NCI-H2107 treated with DMSO at 0.1 percent for 48 hours (cell line): Measurements from ENCODE around the gene ATP5PB.

Source experiments
- DNase-seq: peaks from one replicate; lab custom pipeline; 2025; ENCODE audit not compliant: unreplicated experiment; lab: John Stamatoyannopoulos, UW

ATP5PB gene

GRCh38 chr1:111448918-111449702 lies at the start of gene ATP5PB, which contains the start of gene WDR77:
ATP5PB (plus strand) TSS chr1:111449464; CDS start chr1:111449542, 78 bp downstream.
WDR77 (minus strand) TSS chr1:111449256; CDS start chr1:111449169, 87 bp downstream.
- DNase-seq, result peak; percentile 99

DNA sequence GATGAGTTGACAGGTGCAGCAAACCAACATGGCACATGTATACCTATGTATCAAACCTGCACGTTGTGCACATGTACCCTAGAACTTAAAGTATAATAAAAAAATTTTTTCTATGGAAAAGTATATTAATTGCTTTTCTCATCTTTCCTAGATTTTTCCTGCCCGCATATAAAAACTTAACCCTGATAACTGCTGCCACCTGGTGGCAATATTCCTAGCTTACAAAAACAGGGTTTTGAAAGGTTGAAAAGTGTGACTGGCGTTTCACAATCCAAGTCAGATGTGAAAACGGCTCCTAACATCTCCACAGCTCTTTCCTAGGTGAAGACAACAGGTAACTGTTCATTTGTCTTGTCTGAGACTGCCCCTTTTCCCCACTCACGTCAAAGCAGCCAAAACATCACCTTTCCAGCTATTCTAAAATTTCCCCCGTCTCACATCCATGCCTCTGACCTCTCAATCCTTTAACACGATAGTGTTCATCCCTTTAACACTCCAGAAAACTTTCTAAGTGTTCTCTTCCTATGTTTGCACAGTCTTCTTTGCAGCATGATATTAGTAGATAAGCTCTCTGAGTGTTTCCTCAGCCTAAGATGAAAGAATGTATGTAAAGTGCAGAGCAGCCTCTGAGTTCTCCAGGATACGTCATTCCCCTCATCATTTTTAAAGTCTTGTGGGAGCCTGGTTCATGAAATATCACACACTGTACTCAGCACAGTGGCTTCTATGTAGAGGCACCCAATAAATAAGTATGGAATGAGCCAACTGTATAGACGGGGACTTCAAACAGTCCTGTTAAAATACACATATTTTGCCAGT lies 49.3 kb upstream of the ATP5PB start:
- DNase-seq, result peak; percentile 59

GRCh38 chr1:111402083-111402482 lies 47.2 kb upstream of the ATP5PB start:
- DNase-seq, result no peak

- DNase-seq, result no peak
These were observed 44.7 kb upstream of the ATP5PB start for GRCh38 chr1:111404588-111404987.

DNA sequence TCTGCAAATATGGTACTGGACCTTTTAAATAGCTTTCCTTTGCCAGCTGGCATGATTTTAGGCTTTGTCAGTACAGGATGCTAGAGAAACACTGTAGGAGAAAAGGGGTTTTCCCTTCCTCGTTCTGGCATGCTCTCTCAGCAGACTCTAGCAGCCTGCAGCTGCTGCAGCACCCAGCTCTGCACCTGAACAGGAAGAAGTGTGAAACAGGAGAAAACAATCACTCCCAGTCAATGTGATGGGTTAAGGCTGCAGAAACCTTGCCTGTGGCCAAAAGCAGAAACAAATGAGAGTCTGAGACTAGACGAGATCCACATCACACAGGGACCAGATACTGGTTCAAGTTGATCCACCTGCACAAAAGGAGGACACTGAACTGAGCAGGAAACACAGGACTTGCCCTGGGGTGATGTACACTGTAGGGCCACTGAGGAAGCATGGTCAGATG lies 42.9 kb upstream of the ATP5PB start:
- DNase-seq, result peak; percentile 43

GRCh38 chr1:111407301-111407700 lies 42.0 kb upstream of the ATP5PB start:
- no peak for DNase-seq

DNA sequence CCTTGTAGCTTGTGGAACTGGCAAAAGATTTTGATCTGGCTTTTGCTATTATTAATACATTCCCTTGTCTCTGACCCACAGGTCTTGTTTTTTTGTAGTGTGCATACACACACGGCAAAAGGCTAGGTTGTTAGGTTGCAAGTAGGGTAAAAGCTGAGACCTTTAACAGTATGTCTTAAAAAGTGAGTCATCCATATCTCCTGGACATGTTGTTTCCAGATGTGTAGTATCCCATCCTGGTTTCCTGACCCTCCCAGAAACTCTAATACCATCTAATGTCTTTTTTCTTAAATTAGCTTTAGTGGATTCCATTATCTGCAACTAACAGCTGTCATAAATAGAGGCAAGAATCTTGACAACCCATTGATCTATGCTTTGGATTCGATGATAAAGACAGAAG lies 36.4 kb upstream of the ATP5PB start:
- no peak for DNase-seq

DNA sequence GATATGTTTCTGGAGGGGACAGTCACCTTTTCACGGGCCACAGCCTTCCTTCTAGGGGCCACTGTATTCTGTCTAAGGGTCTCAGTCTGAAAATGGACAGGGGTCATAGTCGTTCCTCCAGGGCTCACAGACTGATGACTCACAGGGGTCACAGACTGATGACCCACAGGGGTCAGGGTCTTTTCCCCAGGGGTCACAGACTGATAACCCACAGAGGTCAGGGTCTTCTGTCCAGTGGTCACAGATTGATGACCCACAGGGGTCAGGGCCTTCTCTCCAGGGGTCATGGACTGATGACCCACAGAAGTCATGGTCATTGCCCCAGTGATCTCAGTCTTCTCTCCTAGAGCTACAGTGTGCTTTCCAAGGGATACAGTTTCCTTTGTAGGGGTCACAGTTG lies 34.5 kb upstream of the ATP5PB start:
- DNase-seq, result no peak

- no peak for DNase-seq
These were observed 33.8 kb upstream of the ATP5PB start for GRCh38 chr1:111415461-111415860.

DNA sequence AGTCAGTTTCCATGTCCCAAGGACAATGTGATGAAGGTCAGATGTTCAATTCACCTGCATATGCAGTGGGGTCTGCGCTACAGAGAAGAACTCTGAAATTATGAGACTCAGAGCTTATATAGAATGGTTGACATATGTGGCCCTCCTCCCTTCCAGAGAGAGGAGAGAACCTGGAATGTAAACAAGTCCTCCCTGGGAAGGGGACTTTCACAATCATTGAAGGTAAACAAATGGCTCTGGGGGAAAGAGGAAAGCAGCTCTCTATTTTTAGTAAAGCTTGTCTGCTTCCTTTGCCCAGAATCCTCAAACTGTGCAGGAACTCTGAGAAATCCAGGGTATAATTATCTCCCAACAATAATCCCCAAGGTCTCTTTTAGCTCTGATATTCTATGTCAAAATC lies 31.5 kb upstream of the ATP5PB start:
- DNase-seq, result no peak

GRCh38 chr1:111419037-111419436 lies 30.2 kb upstream of the ATP5PB start:
- no peak for DNase-seq

DNA sequence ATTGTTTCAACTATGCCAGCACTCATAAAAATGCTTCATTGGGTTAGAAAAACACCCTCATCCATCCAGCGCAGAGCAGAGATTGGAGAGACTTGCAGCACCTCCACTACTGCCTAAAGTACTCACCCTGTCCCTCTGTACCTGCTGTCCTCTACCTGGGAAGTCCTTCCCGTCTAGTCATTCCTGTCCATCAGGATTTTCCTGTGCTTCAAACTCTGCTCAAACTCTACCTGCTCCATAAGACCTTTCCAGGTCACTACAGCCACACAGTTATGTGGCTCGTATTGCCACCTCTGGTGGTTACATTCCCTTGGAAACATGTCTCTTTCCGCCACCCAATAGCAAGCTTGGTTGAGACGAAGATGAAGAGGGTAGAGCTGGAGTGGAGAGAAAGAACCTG lies 28.9 kb upstream of the ATP5PB start:
- no peak for DNase-seq

- DNase-seq, result no peak
These were observed 26.5 kb upstream of the ATP5PB start for GRCh38 chr1:111422546-111423391.

GRCh38 chr1:111424281-111424680 lies 25.0 kb upstream of the ATP5PB start:
- no peak for DNase-seq

- no peak for DNase-seq
These were observed 12.5 kb upstream of the ATP5PB start for GRCh38 chr1:111436726-111437125.

- DNase-seq, result no peak
These were observed 9.6 kb upstream of the ATP5PB start for GRCh38 chr1:111439461-111440351.

- no peak for DNase-seq
These were observed 7.6 kb upstream of the ATP5PB start for GRCh38 chr1:111441573-111442192.

- no peak for DNase-seq
These were observed 6.8 kb upstream of the ATP5PB start for GRCh38 chr1:111442457-111442856.

GRCh38 chr1:111444031-111444430 lies 5.2 kb upstream of the ATP5PB start:
- DNase-seq, result no peak

GRCh38 chr1:111446546-111446945 lies 2.7 kb upstream of the ATP5PB start:
- no peak for DNase-seq
